MM.1S (cell line): Measurements from ENCODE around the gene NR1H2.

Experiments
- DNase-seq: peaks from one replicate; pipeline ENCODE4 v3.0.0-alpha.2; 2015
- H2AFZ ChIP-seq: fragments of 300-600 bp; sonication (generic); 2 replicates; pipeline ENCODE4 v1.6.0; 2016; ENCODE audit warnings: antibody characterized with exemption, low read length
- H3F3A ChIP-seq: fragments of 300-600 bp; sonication (generic); 2 replicates; pipeline ENCODE4 v1.6.1; 2016; ENCODE audit warnings: mild to moderate bottlenecking, antibody characterized with exemption, low read length, moderate library complexity, mixed read lengths; ENCODE audit not compliant: insufficient read depth
- H3K27ac ChIP-seq: fragments of 300-600 bp; sonication (generic); 2 replicates; pipeline ENCODE4 v1.5.1; 2016; ENCODE audit warnings: mild to moderate bottlenecking, low read length
- H3K27me3 ChIP-seq: fragments of 300-600 bp; sonication (generic); replicated peaks from 2 replicates; pipeline ENCODE4 v1.6.0; 2016; ENCODE audit warnings: low read length; ENCODE audit not compliant: insufficient read depth
- H3K36me3 ChIP-seq: fragments of 300-600 bp; sonication (generic); replicated peaks from 2 replicates; pipeline ENCODE4 v1.6.1; 2016; ENCODE audit warnings: mild to moderate bottlenecking, low read length, mixed read lengths; ENCODE audit not compliant: insufficient read depth
- H3K4me1 ChIP-seq: fragments of 300-600 bp; sonication (generic); 2 replicates; pipeline ENCODE4 v1.6.1; 2016; ENCODE audit warnings: low read length, mixed read lengths
- H3K4me2 ChIP-seq: fragments of 300-600 bp; sonication (generic); 2 replicates; pipeline ENCODE4 v1.6.0; 2016; ENCODE audit warnings: low read depth, low read length
- H3K4me3 ChIP-seq: fragments of 300-600 bp; sonication (generic); 2 replicates; pipeline ENCODE4 v1.5.1; 2016; ENCODE audit warnings: low read length, mixed read lengths
- H3K79me2 ChIP-seq: fragments of 300-600 bp; sonication (generic); 2 replicates; pipeline ENCODE4 v1.6.1; 2016; ENCODE audit warnings: mixed run types, low read length, mixed read lengths
- H3K9ac ChIP-seq: fragments of 300-600 bp; sonication (generic); 2 replicates; pipeline ENCODE4 v1.6.1; 2016; ENCODE audit warnings: low read length, mixed read lengths
- H3K9me2 ChIP-seq: fragments of 300-600 bp; sonication (generic); replicated peaks from 2 replicates; pipeline ENCODE4 v1.6.1; 2016; ENCODE audit warnings: mild to moderate bottlenecking, low read length, mixed read lengths; ENCODE audit not compliant: insufficient read depth
- H3K9me3 ChIP-seq: fragments of 300-600 bp; sonication (generic); replicated peaks from 2 replicates; pipeline ENCODE4 v1.6.1; 2016; ENCODE audit warnings: mild to moderate bottlenecking, low read length, mixed read lengths; ENCODE audit not compliant: insufficient read depth
- H4K20me1 ChIP-seq: fragments of 300-600 bp; sonication (generic); 2 replicates; pipeline ENCODE4 v1.6.1; 2016; ENCODE audit warnings: mild to moderate bottlenecking, low read length, moderate library complexity, mixed read lengths; ENCODE audit not compliant: insufficient read depth
- EZH2 ChIP-seq: fragments of 300-600 bp; sonication (generic); optimal IDR thresholded peaks from 2 replicates; pipeline ENCODE3; 2017; ENCODE audit warnings: low read depth, mild to moderate bottlenecking, antibody characterized with exemption, low read length, mixed read lengths
- EZH2phosphoT487 ChIP-seq: fragments of 300-600 bp; sonication (generic); IDR thresholded peaks from 2 replicates; pipeline ENCODE4 v1.6.1; 2018; ENCODE audit warnings: antibody characterized with exemption, low read length
- TF ChIP-seq, protein P1 (sequence below): fragments of 300-600 bp; sonication (generic); IDR thresholded peaks from 2 replicates; pipeline ENCODE4 v1.5.1; 2016; ENCODE audit warnings: antibody characterized with exemption, low read length, mixed read lengths

The NR1H2 gene

DNA sequence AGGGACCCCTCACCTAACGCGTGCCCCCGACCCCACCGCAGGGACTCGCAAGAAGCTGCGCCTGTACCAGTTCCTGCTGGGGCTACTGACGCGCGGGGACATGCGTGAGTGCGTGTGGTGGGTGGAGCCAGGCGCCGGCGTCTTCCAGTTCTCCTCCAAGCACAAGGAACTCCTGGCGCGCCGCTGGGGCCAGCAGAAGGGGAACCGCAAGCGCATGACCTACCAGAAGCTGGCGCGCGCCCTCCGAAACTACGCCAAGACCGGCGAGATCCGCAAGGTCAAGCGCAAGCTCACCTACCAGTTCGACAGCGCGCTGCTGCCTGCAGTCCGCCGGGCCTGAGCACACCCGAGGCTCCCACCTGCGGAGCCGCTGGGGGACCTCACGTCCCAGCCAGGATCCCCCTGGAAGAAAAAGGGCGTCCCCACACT is 51.8 kb downstream of the NR1H2 start:
- H3K27ac ChIP-seq = no peak overlapping the region
- no peaks in the 10 kb centered on the region for H3K9me3 ChIP-seq
- H3K4me1 ChIP-seq = peaks cover 13% of the 10 kb centered on the region
- H3K4me3 ChIP-seq = peak overlapping the region; percentile 22; the same call in 1 of the 2 replicates
- no peaks in the 10 kb centered on the region for H4K20me1 ChIP-seq
- peak; percentile 25 for DNase-seq
- H3K9ac ChIP-seq = no peak overlapping the region
- H3K36me3 ChIP-seq = no peaks in the 10 kb centered on the region
- H3K27me3 ChIP-seq = peaks cover 44% of the 10 kb centered on the region
- no peaks in the 10 kb centered on the region for H3K9me2 ChIP-seq
- H3K79me2 ChIP-seq = no peaks in the 10 kb centered on the region
- H3K4me2 ChIP-seq = peak overlapping the region; percentile 58
- H2AFZ ChIP-seq = no peak overlapping the region; the same call in 1 of the 2 replicates
- H3F3A ChIP-seq = no peaks in the 10 kb centered on the region
- TF ChIP-seq, protein P1, sequence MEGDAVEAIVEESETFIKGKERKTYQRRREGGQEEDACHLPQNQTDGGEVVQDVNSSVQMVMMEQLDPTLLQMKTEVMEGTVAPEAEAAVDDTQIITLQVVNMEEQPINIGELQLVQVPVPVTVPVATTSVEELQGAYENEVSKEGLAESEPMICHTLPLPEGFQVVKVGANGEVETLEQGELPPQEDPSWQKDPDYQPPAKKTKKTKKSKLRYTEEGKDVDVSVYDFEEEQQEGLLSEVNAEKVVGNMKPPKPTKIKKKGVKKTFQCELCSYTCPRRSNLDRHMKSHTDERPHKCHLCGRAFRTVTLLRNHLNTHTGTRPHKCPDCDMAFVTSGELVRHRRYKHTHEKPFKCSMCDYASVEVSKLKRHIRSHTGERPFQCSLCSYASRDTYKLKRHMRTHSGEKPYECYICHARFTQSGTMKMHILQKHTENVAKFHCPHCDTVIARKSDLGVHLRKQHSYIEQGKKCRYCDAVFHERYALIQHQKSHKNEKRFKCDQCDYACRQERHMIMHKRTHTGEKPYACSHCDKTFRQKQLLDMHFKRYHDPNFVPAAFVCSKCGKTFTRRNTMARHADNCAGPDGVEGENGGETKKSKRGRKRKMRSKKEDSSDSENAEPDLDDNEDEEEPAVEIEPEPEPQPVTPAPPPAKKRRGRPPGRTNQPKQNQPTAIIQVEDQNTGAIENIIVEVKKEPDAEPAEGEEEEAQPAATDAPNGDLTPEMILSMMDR = no peak
- no peak for TF ChIP-seq EZH2phosphoT487
- TF ChIP-seq EZH2 = no peak

DNA sequence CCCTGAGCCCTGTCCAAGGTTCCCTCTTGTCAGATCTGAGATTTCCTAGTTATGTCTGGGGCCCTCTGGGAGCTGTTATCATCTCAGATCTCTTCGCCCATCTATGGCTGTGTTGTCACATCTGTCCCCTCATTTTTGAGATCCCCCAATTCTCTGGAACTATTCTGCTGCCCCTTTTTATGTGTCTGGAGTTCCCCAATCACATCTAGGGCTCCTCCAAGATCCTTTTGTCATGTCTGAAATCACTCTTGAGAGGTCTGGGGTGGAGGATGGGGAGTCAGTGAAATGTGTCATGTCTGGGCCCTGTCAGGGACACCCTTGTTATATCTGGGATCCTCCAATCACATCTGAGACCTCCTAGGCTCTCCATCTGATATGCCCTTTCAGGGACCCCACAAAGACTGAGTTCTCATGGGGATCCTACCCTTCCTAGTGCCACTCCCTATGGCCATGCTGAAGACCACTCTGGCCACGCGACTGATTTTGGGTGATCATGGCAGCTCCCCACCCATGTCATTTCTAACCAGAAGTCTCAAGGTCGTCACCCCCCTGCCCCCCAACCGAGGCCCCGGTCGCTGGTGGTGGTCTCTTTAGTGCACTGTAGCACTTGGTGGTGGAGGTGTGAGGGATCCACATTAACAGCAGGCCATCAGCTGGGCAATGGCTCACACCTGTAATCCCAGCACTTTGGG is 52.7 kb downstream of the NR1H2 start:
- H3K27ac ChIP-seq = no peak overlapping the region
- no peaks in the 10 kb centered on the region for H3K9me3 ChIP-seq
- no peak overlapping the region for H3K9ac ChIP-seq
- DNase-seq = no peak
- no peaks in the 10 kb centered on the region for H3K9me2 ChIP-seq
- H3K36me3 ChIP-seq = no peaks in the 10 kb centered on the region
- no peak for TF ChIP-seq EZH2phosphoT487
- TF ChIP-seq, protein P1 = no peak
- no peak for TF ChIP-seq EZH2
- no peak overlapping the region for H3K4me3 ChIP-seq
- H3K27me3 ChIP-seq = peaks cover 45% of the 10 kb centered on the region
- no peak overlapping the region for H3K4me2 ChIP-seq
- no peaks in the 10 kb centered on the region for H3K79me2 ChIP-seq
- peaks cover 13% of the 10 kb centered on the region for H3K4me1 ChIP-seq
- H2AFZ ChIP-seq = no peak overlapping the region
- H4K20me1 ChIP-seq = no peaks in the 10 kb centered on the region
- H3F3A ChIP-seq = no peaks in the 10 kb centered on the region

DNA sequence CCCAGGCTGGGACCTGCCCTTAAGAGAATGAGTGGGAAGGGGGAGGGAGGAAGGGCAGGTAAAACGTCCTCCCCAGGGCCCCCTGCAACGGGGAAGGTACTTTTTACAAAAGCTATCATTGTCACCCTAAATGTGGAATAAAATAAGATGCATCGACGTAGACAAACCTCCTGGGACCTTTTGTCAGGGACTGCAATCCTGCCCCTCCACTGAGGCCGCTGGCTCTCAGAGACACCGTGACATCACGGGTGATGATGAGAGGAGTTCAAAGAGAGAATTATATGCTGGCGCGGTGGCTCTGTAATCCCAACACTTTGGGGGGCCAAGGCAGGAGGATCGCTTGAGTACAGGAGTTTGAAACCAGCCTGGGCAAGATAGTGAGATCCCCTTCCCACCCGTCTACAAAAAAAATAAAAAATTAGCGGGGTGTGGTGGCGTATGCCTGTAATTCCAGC is 54.7 kb downstream of the NR1H2 start:
- Histone ChIP-seq H3K27me3 (peaks cover 54% of the 10 kb centered on the region), H3K27ac (no peak overlapping the region), H3K9me3 (no peaks in the 10 kb centered on the region), H4K20me1 (no peaks in the 10 kb centered on the region), H3F3A (no peaks in the 10 kb centered on the region), H3K4me2 (peak overlapping the region; percentile 82), H3K9ac (no peak overlapping the region; the same call in 1 of the 2 replicates), H3K4me1 (peaks cover 25% of the 10 kb centered on the region), H3K4me3 (peak overlapping the region; percentile 49), H3K9me2 (no peaks in the 10 kb centered on the region), H2AFZ (peak overlapping the region; percentile 53; the same call in 1 of the 2 replicates), H3K79me2 (no peaks in the 10 kb centered on the region), H3K36me3 (no peaks in the 10 kb centered on the region)
- TF ChIP-seq EZH2phosphoT487 (no peak), EZH2 (no peak)
- TF ChIP-seq, protein P1 = no peak
- DNase-seq = no peak
